ENCODE results near the gene CSAD.

GRCh38 chr12:53174881-53175491, 5.7 kb downstream of the CSAD start:
- TF ChIP-seq CTCF (IDR thresholded peaks at IDR 0.05; ENCODE audit: poor library complexity) (no peak), EZH2 (IDR thresholded peaks at IDR 0.05; ENCODE audit: borderline replicate concordance) (no peak), EZH2phosphoT487 (IDR thresholded peaks at IDR 0.05; ENCODE audit: low read depth, severe bottlenecking, unreplicated experiment) (no peak)

Measured in hepatocyte (in vitro differentiated cells).